Mammary epithelial cell (primary cell): ENCODE measurements around the gene CYP19A1.

Experiments used
- EZH2 ChIP-seq: IDR thresholded peaks from 2 replicates; pipeline ENCODE4 v1.6.1; 2012; ENCODE audit warnings: low read length, inconsistent platforms, borderline replicate concordance
- TF ChIP-seq, protein P1 (sequence below), 2 donors: IDR thresholded peaks in 1 of 2; conservative IDR thresholded peaks in 1 of 2; 2 replicates each; pipeline ENCODE4 v1.5.1; 2011 to 2012; ENCODE audit warnings: inconsistent platforms in 2 of 2, low read length in 2 of 2, mild to moderate bottlenecking in 2 of 2, control low read depth in 1 of 2, low read depth in 1 of 2; ENCODE audit not compliant: insufficient read depth in 1 of 2; ENCODE audit errors: extremely low read depth in 1 of 2

GRCh38 chr15:51315726-51316125 lies 22.7 kb downstream of the CYP19A1 start:
- TF ChIP-seq, protein P1, sequence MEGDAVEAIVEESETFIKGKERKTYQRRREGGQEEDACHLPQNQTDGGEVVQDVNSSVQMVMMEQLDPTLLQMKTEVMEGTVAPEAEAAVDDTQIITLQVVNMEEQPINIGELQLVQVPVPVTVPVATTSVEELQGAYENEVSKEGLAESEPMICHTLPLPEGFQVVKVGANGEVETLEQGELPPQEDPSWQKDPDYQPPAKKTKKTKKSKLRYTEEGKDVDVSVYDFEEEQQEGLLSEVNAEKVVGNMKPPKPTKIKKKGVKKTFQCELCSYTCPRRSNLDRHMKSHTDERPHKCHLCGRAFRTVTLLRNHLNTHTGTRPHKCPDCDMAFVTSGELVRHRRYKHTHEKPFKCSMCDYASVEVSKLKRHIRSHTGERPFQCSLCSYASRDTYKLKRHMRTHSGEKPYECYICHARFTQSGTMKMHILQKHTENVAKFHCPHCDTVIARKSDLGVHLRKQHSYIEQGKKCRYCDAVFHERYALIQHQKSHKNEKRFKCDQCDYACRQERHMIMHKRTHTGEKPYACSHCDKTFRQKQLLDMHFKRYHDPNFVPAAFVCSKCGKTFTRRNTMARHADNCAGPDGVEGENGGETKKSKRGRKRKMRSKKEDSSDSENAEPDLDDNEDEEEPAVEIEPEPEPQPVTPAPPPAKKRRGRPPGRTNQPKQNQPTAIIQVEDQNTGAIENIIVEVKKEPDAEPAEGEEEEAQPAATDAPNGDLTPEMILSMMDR (conservative IDR thresholded peaks at IDR 0.05 in 1 of 2, IDR thresholded peaks at IDR 0.05 in 1 of 2; ENCODE audit: extremely low read depth in 1 of 2, insufficient read depth in 1 of 2, low read depth in 1 of 2, low read length in 2 of 2): no peak
- no peak for TF ChIP-seq EZH2
